Activated naive CD4-positive, alpha-beta T cell treated with anti-CD3 and anti-CD28 coated beads, Interleukin-2, amount 50 U/mL, for 24 hours (primary cell): ENCODE measurements around the gene PITPNM3.

ENCODE experiments used
- H3K27ac Mint-ChIP-seq: one replicate; pipeline ENCODE4 v1.8.0; 2021; ENCODE audit warnings: mild to moderate bottlenecking, mixed read lengths
- H3K27me3 Mint-ChIP-seq: one replicate; pipeline ENCODE4 v1.8.0; 2021; ENCODE audit warnings: mixed read lengths
- H3K36me3 Mint-ChIP-seq: one replicate; pipeline ENCODE4 v1.8.0; 2021; ENCODE audit warnings: mixed read lengths
- H3K4me1 Mint-ChIP-seq: one replicate; pipeline ENCODE4 v1.8.0; 2021; ENCODE audit warnings: mixed read lengths
- H3K4me3 Mint-ChIP-seq: one replicate; pipeline ENCODE4 v1.8.0; 2021; ENCODE audit warnings: mild to moderate bottlenecking, mixed read lengths
- H3K9me3 Mint-ChIP-seq: one replicate; pipeline ENCODE4 v1.8.0; 2021; ENCODE audit warnings: mixed read lengths

The PITPNM3 gene

DNA sequence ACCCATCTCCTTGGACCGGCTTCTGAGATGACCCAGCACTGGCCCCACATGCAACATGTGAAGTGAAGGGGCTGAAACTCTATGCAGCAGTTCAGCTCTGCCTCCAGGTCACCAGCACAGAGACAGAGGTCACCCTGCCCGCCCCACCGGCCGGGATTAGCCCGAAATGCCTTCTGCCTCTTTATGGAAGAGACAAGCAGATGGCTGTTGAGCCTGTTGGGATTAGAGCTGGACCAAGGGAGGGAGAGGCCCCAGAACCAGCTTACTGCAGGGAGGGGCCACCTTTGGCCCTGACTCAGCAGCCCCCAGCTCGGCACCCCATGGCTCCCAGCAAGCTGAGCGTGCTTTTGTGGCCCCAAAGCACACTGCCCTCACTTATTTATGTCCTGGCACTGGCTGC, 127.1 kb downstream of the PITPNM3 start:
- Mint-ChIP-seq H3K9me3 (no peaks in the 10 kb centered on the region), H3K4me3 (no peak overlapping the region), H3K27ac (no peak overlapping the region), H3K4me1 (peaks cover 15% of the 10 kb centered on the region), H3K36me3 (peaks cover 3% of the 10 kb centered on the region), H3K27me3 (no peaks in the 10 kb centered on the region)

DNA sequence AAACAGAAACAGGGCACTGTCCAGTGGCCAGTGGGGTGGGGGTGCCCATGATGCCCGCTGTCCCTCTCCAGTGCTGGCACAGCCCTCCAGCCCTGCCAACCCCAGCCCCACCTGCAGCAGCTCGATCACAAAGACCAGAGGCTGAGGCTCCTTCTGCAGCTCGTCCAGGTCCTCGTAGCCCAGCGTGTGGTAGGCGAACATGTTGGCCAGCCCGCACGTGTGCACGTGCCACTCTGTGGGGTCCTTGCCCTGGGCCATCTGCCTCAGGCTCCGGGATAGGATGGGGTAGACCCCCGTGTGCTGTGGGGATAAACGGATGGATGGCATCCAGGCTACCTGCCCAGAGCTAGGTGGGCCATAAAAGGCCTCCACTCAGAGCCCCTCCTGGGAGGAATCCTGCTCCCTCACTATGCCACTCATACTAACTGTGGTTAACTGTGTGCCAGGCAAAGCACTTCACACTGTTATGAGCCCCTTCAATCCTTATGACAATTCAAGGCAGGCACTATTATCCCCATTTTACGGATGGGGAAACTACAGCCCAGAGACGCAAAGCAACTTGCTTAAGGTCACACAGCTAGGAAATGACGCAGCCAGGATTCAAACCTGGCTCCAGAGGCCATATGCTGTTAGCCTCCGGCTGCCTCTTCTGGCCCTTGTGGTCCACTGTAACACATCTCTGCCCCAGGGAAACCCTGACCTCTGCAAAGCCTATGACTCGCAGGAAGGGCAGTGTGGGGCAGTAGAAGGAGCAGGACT, 128.0 kb downstream of the PITPNM3 start:
- Mint-ChIP-seq H3K4me3 (no peak overlapping the region), H3K27me3 (no peaks in the 10 kb centered on the region), H3K9me3 (no peaks in the 10 kb centered on the region), H3K27ac (no peak overlapping the region), H3K36me3 (peaks cover 3% of the 10 kb centered on the region), H3K4me1 (peaks cover 15% of the 10 kb centered on the region)

DNA sequence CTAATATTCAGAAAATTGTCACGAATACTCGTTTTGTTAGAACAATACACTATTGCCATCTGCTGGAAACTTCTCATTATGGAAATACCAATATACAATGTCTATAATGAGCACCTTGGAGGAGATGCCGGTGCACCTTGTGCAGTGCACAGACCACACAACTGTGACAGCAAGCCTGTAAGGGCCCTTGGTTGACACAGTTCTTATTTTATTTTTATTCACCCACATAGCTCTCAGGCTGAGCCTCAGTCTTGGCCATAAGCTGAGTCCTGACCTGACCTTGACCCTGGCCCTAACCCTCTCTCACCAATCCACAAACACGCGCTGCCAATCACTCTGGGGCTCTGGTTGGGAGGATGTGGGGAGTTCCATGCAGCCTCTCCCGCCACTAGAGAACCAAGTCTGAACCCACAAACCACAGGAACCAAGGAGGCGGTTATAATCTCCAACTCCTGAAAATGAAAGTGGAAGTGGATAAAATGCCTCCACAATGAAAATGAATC, 129.0 kb downstream of the PITPNM3 start:
- Mint-ChIP-seq H3K27me3 (no peaks in the 10 kb centered on the region), H3K9me3 (no peaks in the 10 kb centered on the region), H3K27ac (peak overlapping the region; percentile 83), H3K4me1 (peaks cover 19% of the 10 kb centered on the region), H3K36me3 (peaks cover 3% of the 10 kb centered on the region), H3K4me3 (peak overlapping the region; percentile 62)

DNA sequence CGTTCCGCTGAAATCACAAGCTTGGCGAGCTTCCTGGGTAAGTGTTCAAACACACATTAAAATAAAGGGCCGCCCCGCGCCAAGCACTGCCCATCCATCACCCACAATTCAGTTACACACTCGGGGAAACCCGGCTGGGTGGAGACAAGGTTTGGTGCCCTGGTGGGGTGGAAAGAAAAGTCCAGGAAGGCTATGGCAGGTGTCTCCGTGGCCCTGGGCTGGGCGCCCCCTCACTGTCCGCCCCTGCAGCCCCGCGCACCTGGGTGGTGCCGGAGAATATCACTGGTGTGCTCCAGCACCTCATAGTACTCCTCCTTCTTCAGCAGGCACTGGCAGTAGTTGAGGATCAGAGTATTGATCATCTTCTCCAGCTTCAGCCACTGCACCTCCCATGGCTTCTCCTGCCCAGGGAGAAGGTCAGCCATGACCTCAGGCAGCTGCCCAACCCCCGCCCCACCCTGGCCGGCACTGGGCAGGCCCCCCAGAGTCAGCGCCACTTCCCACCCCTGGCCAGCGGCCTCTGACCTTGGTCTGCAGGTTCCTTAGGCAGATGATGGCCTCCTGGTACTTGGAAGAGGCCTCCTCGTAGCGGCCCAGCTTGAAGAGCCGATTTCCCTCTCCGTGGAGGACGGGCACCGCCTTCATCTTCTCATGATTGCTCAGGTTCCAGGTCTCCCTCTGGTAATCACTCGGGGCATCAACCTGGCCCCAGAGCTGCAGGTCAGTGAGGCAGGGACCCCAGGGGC, 129.8 kb downstream of the PITPNM3 start:
- Mint-ChIP-seq H3K4me3 (no peak overlapping the region), H3K36me3 (peaks cover 3% of the 10 kb centered on the region), H3K4me1 (peaks cover 19% of the 10 kb centered on the region), H3K9me3 (no peaks in the 10 kb centered on the region), H3K27ac (no peak overlapping the region), H3K27me3 (no peaks in the 10 kb centered on the region)

DNA sequence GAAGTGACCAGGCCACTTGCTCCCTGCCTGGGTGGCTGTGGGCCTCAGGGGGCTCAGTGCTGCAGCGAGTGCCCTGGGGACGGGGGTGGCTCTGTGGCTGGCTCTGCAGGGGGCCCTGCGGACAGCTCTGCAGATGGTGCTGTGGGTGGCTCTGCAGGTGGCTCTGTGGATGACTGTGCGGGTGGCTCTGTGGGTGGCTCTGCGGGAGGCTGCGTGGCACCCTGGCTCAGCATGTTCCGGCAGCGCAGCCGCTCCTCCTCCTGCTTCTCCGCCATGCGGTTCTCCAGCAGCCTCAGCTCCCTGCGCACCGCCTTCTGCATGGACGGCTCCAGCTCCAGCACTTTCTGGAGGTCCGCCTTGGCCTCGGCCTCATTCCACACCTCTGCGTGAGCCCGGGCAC, 130.9 kb downstream of the PITPNM3 start:
- Mint-ChIP-seq H3K36me3 (peaks cover 3% of the 10 kb centered on the region), H3K27me3 (no peaks in the 10 kb centered on the region), H3K4me3 (no peak overlapping the region), H3K9me3 (no peaks in the 10 kb centered on the region), H3K27ac (no peak overlapping the region), H3K4me1 (peaks cover 19% of the 10 kb centered on the region)

DNA sequence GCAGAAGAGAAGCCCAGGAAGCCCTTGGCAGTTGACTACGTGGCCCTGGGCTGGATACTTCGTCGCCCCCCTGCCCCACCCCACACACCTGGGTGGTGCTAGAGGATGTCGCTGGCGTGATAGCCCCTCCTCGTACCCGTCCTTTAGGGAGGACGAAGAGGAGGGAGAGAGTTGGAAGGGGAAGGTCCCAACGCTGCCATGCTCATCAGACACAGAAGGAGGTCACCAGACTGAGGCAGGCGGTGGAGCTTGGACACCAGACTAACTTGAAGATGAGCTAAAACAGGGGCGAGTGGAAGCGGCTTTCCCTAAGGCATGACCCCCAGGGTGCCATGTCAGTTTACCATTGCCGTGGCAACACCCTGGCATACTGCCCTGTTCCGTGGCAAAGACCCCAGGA, 132.4 kb downstream of the PITPNM3 start:
- H3K36me3 Mint-ChIP-seq: no peaks in the 10 kb centered on the region
- H3K4me3 Mint-ChIP-seq: no peak overlapping the region
- no peaks in the 10 kb centered on the region for H3K27me3 Mint-ChIP-seq
- no peaks in the 10 kb centered on the region for H3K9me3 Mint-ChIP-seq
- no peak overlapping the region for H3K27ac Mint-ChIP-seq
- H3K4me1 Mint-ChIP-seq: peaks cover 19% of the 10 kb centered on the region

DNA sequence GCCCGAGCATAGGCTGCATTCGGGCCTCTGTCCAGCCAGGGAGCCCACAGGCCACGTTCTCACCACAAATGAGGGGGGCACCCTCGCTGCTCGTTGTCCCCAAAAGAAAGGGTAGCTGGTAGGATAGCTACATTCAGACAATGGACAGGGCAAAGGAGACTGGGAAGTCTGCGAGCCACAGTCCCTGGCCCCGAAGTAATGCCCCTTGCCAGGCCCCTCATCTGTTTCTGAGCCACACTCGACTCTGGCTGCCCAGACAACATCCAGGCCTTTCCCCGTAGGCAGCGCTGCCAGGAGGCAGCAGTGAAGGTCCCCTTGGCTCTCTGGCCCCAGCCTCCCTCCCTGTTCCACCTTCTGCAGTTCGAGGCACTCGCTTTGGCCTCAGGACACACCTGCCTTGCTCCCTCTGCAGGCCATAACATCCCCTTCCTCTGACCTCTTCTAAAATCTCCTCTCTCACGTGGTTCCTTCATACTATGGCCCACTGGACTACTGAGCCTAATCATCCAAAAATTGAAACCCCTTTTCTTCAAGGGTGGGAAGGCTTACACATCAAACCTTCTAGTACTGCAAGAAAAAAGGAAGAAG, 133.6 kb downstream of the PITPNM3 start:
- H3K36me3 Mint-ChIP-seq: no peaks in the 10 kb centered on the region
- no peaks in the 10 kb centered on the region for H3K9me3 Mint-ChIP-seq
- H3K4me3 Mint-ChIP-seq: no peak overlapping the region
- H3K4me1 Mint-ChIP-seq: peaks cover 13% of the 10 kb centered on the region
- H3K27me3 Mint-ChIP-seq: no peaks in the 10 kb centered on the region
- no peak overlapping the region for H3K27ac Mint-ChIP-seq

DNA sequence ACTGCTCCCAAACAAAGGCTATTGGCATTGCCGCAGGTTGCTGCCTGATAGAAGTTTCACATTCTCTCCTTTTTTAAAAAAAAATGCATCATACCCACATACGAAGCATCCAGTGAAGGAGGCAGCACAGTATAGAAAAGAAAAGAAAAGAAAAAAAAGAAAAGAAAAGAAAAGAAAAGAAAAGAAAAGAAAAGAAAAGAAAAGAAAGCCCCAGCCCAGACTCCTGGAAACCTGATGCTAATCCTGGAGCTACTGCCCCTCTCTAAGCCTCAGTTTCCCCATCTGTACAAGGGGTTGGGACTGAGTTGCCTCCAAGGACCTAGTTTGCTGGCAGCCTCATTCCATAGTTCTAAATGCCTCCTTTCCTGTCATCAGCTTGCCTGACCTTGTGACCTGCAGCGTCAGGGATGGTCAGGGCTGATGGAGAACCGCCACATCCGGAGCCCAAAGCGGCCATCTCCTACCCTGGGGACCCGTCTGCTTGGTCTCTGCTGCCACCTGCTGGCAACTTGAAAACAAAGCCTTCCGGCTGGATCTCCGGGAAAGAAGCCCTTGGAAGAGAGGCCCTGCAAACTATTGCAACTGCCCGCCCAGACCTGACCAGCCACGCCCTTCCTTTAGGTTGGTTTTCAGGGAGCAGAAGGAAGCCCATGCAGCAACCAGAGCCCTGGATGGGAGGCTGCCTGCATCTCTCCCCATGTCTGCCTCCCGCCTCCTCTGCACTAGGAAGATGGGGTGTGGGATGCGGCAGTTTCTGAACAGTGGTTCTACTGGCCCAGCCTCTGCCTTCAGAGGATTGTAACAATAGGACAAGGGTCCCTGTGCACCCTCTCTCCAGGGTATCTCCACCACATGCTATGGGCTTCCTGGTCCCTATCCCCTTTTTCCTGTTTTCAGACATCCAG, 134.4 kb downstream of the PITPNM3 start:
- H3K4me1 Mint-ChIP-seq: peaks cover 5% of the 10 kb centered on the region
- H3K36me3 Mint-ChIP-seq: no peaks in the 10 kb centered on the region
- H3K4me3 Mint-ChIP-seq: no peak overlapping the region
- no peaks in the 10 kb centered on the region for H3K27me3 Mint-ChIP-seq
- no peaks in the 10 kb centered on the region for H3K9me3 Mint-ChIP-seq
- no peak overlapping the region for H3K27ac Mint-ChIP-seq

DNA sequence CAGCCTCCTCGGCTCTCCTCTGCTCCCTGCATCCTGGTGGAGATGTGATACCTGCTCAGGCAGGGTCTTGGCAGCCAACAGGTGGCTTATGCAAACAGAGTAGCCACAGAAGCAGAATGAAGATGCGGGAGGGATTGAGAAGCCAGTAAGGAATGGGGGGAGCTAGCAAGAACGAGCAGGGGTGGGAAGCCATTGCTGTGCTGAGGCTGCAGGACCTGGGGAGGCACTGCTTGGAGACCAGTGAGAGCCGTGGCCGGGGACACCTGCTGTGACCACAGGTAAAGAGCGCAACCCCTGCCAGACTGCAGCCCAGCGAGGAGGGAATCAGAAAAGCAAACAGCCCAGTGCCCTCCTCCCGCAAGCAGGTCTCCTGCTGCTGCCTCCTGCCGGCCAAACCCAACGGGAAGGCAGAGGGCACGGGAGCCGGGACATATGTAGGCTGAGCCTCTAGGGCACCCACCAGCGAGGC, 136.1 kb downstream of the PITPNM3 start:
- Mint-ChIP-seq H3K27me3 (no peaks in the 10 kb centered on the region), H3K9me3 (no peaks in the 10 kb centered on the region), H3K27ac (no peak overlapping the region), H3K4me3 (no peak overlapping the region), H3K4me1 (peaks cover 3% of the 10 kb centered on the region), H3K36me3 (no peaks in the 10 kb centered on the region)

DNA sequence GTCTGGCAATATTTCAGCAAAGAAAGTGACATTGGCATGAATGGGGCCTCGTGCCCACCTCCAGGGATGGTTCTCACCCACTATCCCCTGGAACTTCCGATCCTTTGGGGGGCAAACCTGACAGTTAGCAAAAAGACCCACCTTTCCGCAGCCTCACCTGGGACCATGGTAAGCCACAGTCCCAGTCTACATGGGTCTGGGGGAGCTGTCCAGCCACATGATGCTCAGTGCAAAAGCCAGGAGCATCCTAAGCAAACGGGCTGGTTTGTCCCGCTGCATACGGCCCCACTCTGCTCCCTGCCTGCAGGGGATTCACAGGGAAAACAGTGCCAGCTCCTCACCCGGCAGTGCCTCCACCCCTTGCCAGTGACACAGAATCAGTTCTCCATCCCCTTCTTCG, 140.7 kb downstream of the PITPNM3 start:
- Mint-ChIP-seq H3K4me1 (no peaks in the 10 kb centered on the region), H3K4me3 (no peak overlapping the region), H3K36me3 (no peaks in the 10 kb centered on the region), H3K9me3 (no peaks in the 10 kb centered on the region), H3K27ac (no peak overlapping the region), H3K27me3 (no peaks in the 10 kb centered on the region)

DNA sequence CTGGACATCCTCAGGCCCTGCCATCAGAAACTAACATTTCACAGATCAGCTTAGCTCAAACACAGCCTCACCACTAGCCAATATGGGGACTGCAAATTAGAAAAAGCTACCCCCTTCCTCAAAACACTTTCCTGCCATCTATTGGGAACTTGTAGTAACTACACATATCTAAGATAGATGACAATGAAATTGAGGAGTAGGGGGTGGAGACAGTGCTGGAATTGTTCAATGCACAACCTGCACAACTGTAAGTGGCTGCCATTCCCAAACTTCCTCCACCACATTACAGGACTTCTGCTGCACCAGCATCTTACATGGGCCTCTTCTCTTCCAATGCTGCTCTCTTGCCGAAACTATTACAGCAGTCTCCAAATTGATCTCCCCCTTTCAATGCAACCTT, 143.3 kb downstream of the PITPNM3 start:
- Mint-ChIP-seq H3K27ac (no peak overlapping the region), H3K9me3 (no peaks in the 10 kb centered on the region), H3K36me3 (no peaks in the 10 kb centered on the region), H3K4me3 (no peak overlapping the region), H3K4me1 (no peaks in the 10 kb centered on the region), H3K27me3 (no peaks in the 10 kb centered on the region)

DNA sequence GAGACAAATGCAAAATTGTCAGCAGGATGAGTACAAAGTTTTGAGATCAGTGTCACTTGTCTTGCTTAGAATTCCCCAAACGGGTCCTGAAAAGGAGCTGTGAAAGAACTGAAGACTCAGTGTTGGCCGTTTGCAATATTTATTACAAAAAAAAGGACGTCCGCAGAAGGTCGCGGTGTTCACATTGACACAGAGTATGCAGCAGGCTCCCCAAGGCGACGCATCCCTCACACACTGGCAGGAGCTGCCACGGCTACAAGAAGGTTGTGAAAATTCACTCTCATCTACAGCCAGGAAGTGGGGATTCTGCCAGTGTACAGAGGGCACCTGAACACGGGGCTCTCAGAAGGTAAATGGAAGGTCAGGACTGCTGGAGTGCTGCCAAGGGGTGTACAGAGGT, 147.6 kb downstream of the PITPNM3 start:
- H3K4me1 Mint-ChIP-seq: no peaks in the 10 kb centered on the region
- H3K27ac Mint-ChIP-seq: no peak overlapping the region
- no peak overlapping the region for H3K4me3 Mint-ChIP-seq
- peaks cover 6% of the 10 kb centered on the region for H3K27me3 Mint-ChIP-seq
- no peaks in the 10 kb centered on the region for H3K36me3 Mint-ChIP-seq
- no peaks in the 10 kb centered on the region for H3K9me3 Mint-ChIP-seq

DNA sequence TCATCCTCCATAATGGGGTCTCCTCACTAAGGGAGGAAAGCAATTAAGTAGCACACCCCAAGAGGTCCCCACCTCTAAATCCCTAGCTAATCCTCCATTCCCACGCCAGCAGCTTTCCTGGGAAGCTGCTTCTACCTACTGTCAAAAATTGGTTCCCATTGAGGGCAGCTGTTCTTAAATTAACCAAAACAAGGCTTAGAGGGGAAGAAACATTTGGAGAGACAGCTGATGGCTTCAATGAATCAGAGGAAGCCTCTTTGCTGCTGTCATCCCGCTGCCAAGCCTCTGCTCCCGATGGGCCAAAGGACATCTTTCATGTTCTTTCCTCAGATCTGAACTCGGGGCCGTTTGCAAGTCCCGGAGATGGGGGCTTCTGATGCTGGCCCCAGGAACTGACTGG, 148.1 kb downstream of the PITPNM3 start:
- H3K27ac Mint-ChIP-seq: no peak overlapping the region
- no peaks in the 10 kb centered on the region for H3K36me3 Mint-ChIP-seq
- H3K27me3 Mint-ChIP-seq: peaks cover 6% of the 10 kb centered on the region
- H3K4me1 Mint-ChIP-seq: no peaks in the 10 kb centered on the region
- no peaks in the 10 kb centered on the region for H3K9me3 Mint-ChIP-seq
- no peak overlapping the region for H3K4me3 Mint-ChIP-seq

DNA sequence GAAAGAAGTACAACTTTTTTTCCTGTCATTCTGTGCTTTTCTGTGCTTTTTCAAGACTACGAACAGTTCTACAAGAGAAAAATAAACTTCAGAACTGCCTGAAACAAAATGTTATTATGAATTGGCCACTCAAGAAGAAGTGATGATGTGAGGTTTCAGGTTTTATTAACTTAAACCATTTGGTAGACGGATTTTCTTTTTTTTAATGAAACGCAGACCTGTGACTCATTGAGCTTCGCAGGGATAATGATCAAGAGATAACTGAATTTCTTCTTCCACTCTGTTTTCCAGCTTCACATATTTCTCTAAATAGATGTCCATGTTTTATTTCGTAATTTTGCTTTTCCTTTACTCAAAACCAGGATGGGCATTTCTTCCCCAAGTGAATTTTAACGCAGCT, 154.1 kb downstream of the PITPNM3 start:
- Mint-ChIP-seq H3K4me3 (no peak overlapping the region), H3K4me1 (no peaks in the 10 kb centered on the region), H3K27ac (no peak overlapping the region), H3K36me3 (no peaks in the 10 kb centered on the region), H3K27me3 (peaks cover 11% of the 10 kb centered on the region), H3K9me3 (no peaks in the 10 kb centered on the region)
